ENCODE data around the gene UPK3A. TPM values are rescaled to one million over a fixed set of nuclear protein-coding genes. Genes with fewer than 3 reads are reported as not detected.

UPK3A gene
- total RNA-seq, 1 donor from 2014 or later, result not detected

DNA sequence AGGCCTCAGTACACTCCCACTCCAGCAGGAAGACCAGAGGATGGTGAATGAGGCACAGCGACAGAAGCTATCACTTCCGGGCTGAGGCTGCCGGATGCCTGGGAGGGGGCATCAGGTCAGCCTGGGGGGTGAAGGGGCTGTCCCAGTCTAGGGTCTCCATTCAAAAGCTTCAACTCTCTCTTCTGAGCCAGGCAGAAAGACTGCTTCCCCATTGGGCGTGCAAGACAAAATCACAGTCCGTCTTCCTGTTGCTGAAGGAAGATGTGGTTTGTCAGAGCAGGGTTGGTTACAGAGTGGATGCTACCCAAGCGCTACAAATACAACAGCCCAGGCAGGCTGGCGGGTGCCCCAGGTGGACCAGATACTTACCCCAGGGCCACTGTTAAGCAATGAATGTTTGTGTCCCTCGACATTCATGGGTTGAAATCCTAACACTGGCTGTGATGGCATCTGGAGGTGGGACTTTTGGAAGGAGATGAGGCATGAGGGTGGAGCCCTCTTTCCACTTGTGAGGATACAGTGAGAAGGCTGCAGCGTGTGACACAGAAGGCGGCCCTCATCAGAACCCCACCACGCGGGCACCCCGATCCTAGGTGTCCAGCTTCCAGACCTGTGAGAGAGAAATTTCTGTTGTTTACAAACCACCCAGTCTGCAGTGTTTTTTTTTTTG, 12.0 kb downstream of the UPK3A start:
- TF ChIP-seq, protein P1, sequence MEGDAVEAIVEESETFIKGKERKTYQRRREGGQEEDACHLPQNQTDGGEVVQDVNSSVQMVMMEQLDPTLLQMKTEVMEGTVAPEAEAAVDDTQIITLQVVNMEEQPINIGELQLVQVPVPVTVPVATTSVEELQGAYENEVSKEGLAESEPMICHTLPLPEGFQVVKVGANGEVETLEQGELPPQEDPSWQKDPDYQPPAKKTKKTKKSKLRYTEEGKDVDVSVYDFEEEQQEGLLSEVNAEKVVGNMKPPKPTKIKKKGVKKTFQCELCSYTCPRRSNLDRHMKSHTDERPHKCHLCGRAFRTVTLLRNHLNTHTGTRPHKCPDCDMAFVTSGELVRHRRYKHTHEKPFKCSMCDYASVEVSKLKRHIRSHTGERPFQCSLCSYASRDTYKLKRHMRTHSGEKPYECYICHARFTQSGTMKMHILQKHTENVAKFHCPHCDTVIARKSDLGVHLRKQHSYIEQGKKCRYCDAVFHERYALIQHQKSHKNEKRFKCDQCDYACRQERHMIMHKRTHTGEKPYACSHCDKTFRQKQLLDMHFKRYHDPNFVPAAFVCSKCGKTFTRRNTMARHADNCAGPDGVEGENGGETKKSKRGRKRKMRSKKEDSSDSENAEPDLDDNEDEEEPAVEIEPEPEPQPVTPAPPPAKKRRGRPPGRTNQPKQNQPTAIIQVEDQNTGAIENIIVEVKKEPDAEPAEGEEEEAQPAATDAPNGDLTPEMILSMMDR (IDR thresholded peaks at IDR 0.05; ENCODE audit: unreplicated experiment), result no peak
- Mint-ChIP-seq H3K4me3 (ENCODE audit: unreplicated experiment) (no peak overlapping the region), H3K36me3 (ENCODE audit: low read depth, unreplicated experiment) (no peaks in the 10 kb centered on the region), H3K27ac (ENCODE audit: unreplicated experiment) (no peak overlapping the region), H3K4me1 (ENCODE audit: unreplicated experiment) (peaks cover 3% of the 10 kb centered on the region), H3K9me3 (ENCODE audit: unreplicated experiment) (no peaks in the 10 kb centered on the region), H3K27me3 (ENCODE audit: unreplicated experiment) (no peaks in the 10 kb centered on the region)
- no peak for DNase-seq (ENCODE audit: low spot score)

DNA sequence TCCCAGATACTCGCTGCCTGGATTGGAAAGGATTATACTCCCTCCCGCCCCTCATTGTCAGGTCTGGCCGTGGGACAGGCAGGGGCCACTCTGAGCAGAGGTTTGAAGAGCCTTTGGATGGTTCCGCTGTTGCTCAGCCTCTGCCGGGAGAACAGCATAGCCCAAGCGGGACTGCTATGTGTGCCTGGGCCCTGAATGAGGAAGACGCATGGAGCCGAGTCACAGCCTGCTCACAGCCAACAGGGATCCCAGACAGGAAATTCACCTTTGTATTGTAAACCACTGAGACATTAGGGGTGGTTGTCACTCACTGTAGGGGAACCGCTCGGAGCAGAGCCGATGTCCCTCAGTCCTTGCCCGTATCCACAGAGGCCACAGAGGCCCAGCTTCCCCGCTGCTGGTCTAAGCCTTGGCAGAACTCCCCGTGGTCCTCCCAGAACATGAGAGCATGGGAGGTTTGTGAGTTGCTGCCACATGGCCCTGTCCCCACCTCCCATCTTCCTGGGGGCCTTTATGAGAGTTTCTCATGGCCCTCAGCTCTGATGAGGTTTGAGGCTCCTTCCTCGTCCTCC, 14.3 kb downstream of the UPK3A start:
- no peaks in the 10 kb centered on the region for H3K27me3 Mint-ChIP-seq (ENCODE audit: unreplicated experiment)
- no peak overlapping the region for H3K27ac Mint-ChIP-seq (ENCODE audit: unreplicated experiment)
- no peak overlapping the region for H3K4me3 Mint-ChIP-seq (ENCODE audit: unreplicated experiment)
- no peak for DNase-seq (ENCODE audit: low spot score)
- no peaks in the 10 kb centered on the region for H3K9me3 Mint-ChIP-seq (ENCODE audit: unreplicated experiment)
- H3K36me3 Mint-ChIP-seq (ENCODE audit: low read depth, unreplicated experiment), result no peaks in the 10 kb centered on the region
- H3K4me1 Mint-ChIP-seq (ENCODE audit: unreplicated experiment), result peaks cover 3% of the 10 kb centered on the region
- TF ChIP-seq, protein P1 (IDR thresholded peaks at IDR 0.05; ENCODE audit: unreplicated experiment), result no peak

DNA sequence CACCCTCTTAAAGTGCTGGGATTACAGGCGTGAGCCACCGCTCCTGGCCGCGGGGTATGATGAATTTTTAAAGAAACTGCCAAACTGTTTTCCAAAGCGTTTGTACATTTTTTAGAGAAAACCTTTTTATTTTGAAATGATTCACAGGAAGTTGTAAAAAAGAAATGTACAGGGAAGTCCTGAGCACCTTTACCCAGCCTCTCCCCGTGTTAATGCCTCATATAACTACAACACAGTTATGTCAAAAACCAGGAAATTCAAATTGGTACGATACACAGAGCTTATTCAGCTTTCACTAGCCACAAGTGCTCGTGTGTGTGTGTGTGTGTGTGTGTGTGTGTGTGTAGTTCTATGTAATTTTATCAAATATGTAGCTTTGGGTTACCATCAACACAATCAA, 18.0 kb downstream of the UPK3A start:
- TF ChIP-seq, protein P1 (IDR thresholded peaks at IDR 0.05; ENCODE audit: unreplicated experiment), result no peak
- H3K36me3 Mint-ChIP-seq (ENCODE audit: low read depth, unreplicated experiment), result no peaks in the 10 kb centered on the region
- no peak for DNase-seq (ENCODE audit: low spot score)
- H3K4me1 Mint-ChIP-seq (ENCODE audit: unreplicated experiment), result peaks cover 3% of the 10 kb centered on the region
- H3K27ac Mint-ChIP-seq (ENCODE audit: unreplicated experiment), result no peak overlapping the region
- no peak overlapping the region for H3K4me3 Mint-ChIP-seq (ENCODE audit: unreplicated experiment)
- no peaks in the 10 kb centered on the region for H3K27me3 Mint-ChIP-seq (ENCODE audit: unreplicated experiment)
- no peaks in the 10 kb centered on the region for H3K9me3 Mint-ChIP-seq (ENCODE audit: unreplicated experiment)

DNA sequence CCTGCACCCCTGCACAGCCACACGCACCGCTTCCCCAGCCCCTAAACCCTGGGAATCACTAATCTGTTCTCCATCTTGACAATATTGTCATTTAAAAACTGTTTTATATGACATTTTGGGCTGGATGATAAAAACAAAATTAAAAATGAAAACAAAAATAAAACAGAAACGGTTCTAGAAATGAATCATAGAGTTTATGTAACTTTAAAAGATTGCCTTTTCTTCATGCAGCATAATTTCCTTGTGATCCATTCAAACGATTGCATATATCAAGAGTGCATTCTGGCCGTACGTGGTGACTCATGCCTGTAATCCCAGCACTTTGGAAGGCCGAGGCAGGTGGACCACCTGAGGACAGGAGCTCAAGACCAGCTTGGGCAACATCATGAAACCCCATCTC, 18.4 kb downstream of the UPK3A start:
- Mint-ChIP-seq H3K27ac (ENCODE audit: unreplicated experiment) (no peak overlapping the region), H3K4me3 (ENCODE audit: unreplicated experiment) (no peak overlapping the region), H3K36me3 (ENCODE audit: low read depth, unreplicated experiment) (no peaks in the 10 kb centered on the region), H3K9me3 (ENCODE audit: unreplicated experiment) (no peaks in the 10 kb centered on the region), H3K4me1 (ENCODE audit: unreplicated experiment) (peaks cover 3% of the 10 kb centered on the region), H3K27me3 (ENCODE audit: unreplicated experiment) (no peaks in the 10 kb centered on the region)
- DNase-seq (ENCODE audit: low spot score), result no peak
- TF ChIP-seq, protein P1 (IDR thresholded peaks at IDR 0.05; ENCODE audit: unreplicated experiment), result no peak

DNA sequence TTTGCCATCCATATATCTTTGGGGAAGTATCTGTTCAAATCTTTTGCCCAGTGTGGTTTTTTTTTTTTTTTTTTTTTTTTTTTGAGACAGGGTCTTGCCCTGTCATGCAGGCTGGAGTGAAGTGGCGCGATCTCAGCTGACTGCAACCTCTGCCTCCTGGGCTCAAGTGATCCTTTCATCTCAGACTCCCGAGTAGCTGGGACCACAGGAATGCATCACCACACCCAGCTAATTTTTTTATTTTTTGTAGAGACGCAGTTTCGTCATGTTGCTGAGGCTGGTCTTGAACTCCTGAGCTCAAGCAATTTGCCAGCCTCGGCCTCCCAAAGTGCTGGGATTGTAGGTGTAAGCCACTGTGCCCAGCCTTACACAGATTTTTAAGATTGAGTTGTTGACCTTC, 20.2 kb downstream of the UPK3A start:
- peaks cover 6% of the 10 kb centered on the region for H3K27me3 Mint-ChIP-seq (ENCODE audit: unreplicated experiment)
- DNase-seq (ENCODE audit: low spot score), result no peak
- H3K4me3 Mint-ChIP-seq (ENCODE audit: unreplicated experiment), result no peak overlapping the region
- H3K36me3 Mint-ChIP-seq (ENCODE audit: low read depth, unreplicated experiment), result peaks cover 3% of the 10 kb centered on the region
- TF ChIP-seq, protein P1 (IDR thresholded peaks at IDR 0.05; ENCODE audit: unreplicated experiment), result no peak
- peaks cover 8% of the 10 kb centered on the region for H3K4me1 Mint-ChIP-seq (ENCODE audit: unreplicated experiment)
- H3K27ac Mint-ChIP-seq (ENCODE audit: unreplicated experiment), result no peak overlapping the region
- H3K9me3 Mint-ChIP-seq (ENCODE audit: unreplicated experiment), result no peaks in the 10 kb centered on the region
